HG03354 (cell line): Measurements from ENCODE around the gene MICU2.
"Not testable (repeated sequence)": the region's sequence is repeated elsewhere in the genome, so short reads cannot be mapped to it uniquely, and the experiment has no call there.

Experiments
- ATAC-seq: cut with Tn5 transposase; IDR thresholded peaks from one replicate; pipeline ENCODE4 v1.9.1; 2021; ENCODE audit warnings: mild to moderate bottlenecking; ENCODE audit not compliant: unreplicated experiment, poor library complexity, severe bottlenecking

Gene MICU2

GRCh38 chr13:21596722-21597121 is 7.2 kb downstream of the MICU2 start:
- no peak for ATAC-seq

- ATAC-seq: peak; percentile 75
These were observed 8.5 kb downstream of the MICU2 start for GRCh38 chr13:21595546-21595822.

- ATAC-seq: peak; percentile 57
These were observed 9.0 kb downstream of the MICU2 start for GRCh38 chr13:21594715-21595545.

GRCh38 chr13:21590665-21591456 is 13.1 kb downstream of the MICU2 start:
- not testable (repeated sequence) for ATAC-seq

- ATAC-seq: no peak
These were observed 13.7 kb downstream of the MICU2 start for GRCh38 chr13:21590231-21590630.

GRCh38 chr13:21589510-21589909 is 14.5 kb downstream of the MICU2 start:
- not testable (repeated sequence) for ATAC-seq

- ATAC-seq: not testable (repeated sequence)
These were observed 15.6 kb downstream of the MICU2 start for GRCh38 chr13:21588411-21588810.

- ATAC-seq: no peak
These were observed 18.9 kb downstream of the MICU2 start for GRCh38 chr13:21584973-21585592.

- ATAC-seq: no peak
These were observed 20.5 kb downstream of the MICU2 start for GRCh38 chr13:21583478-21583877.

GRCh38 chr13:21580736-21581135 is 23.2 kb downstream of the MICU2 start:
- ATAC-seq: no peak

- peak; percentile 52 for ATAC-seq
These were observed 24.1 kb downstream of the MICU2 start for GRCh38 chr13:21579754-21580316.

GRCh38 chr13:21578748-21579147 is 25.2 kb downstream of the MICU2 start:
- ATAC-seq: no peak

GRCh38 chr13:21576426-21576825 is 27.5 kb downstream of the MICU2 start:
- ATAC-seq: no peak

GRCh38 chr13:21573920-21574712 is 29.9 kb downstream of the MICU2 start:
- no peak for ATAC-seq

- no peak for ATAC-seq
These were observed 34.3 kb downstream of the MICU2 start for GRCh38 chr13:21569686-21570085.

- ATAC-seq: no peak
These were observed 35.1 kb downstream of the MICU2 start for GRCh38 chr13:21568854-21569253.

- ATAC-seq: no peak
These were observed 36.3 kb downstream of the MICU2 start for GRCh38 chr13:21567714-21568113.

- no peak for ATAC-seq
These were observed 46.0 kb downstream of the MICU2 start for GRCh38 chr13:21557995-21558394.

GRCh38 chr13:21556051-21556450 is 47.9 kb downstream of the MICU2 start:
- no peak for ATAC-seq

- not testable (repeated sequence) for ATAC-seq
These were observed 50.7 kb downstream of the MICU2 start for GRCh38 chr13:21553261-21553660.
